GM10248 (cell line): ENCODE results near the gene MEA1.

Experiments
- CTCF ChIA-PET: fragments of 300-600 bp; sonication (Branson Sonifier 250); formaldehyde crosslinking; extraction: SDS; loops from one replicate; lab custom pipeline; 2021; ENCODE audit warnings: antibody characterized with exemption; lab: Yijun Ruan, JAX
- POLR2A ChIA-PET: fragments of 350-650 bp; sonication (Branson Sonifier 250); formaldehyde crosslinking; extraction: SDS; loops from one replicate; lab custom pipeline; 2020; ENCODE audit warnings: antibody characterized with exemption; lab: Yijun Ruan, JAX
- DNase-seq: peaks from one replicate; pipeline ENCODE4 v3.0.0; 2012; ENCODE audit errors: extremely low spot score
- CTCF ChIP-seq: IDR thresholded peaks from 2 replicates; pipeline ENCODE4 v1.5.1; 2012; ENCODE audit warnings: mild to moderate bottlenecking, low read depth; ENCODE audit errors: extremely low read depth, missing control alignments, control extremely low read depth

The MEA1 gene

GRCh38 chr6:42981836-42982235, 31.9 kb downstream of the MEA1 start:
- POLR2A ChIA-PET, result no interaction called here

GRCh38 chr6:42979523-42980177, 34.1 kb downstream of the MEA1 start:
- no peak for DNase-seq
- POLR2A ChIA-PET, result interaction anchor here (0.6 to 1.0 kb wide), 2 partner anchors 27 to 195 kb away, joined by 3 to 4 read pairs; no protein-coding TSS in a partner anchor
- TF ChIP-seq CTCF, result no peak
- CTCF ChIA-PET, result interaction anchor here (1.0 to 1.7 kb wide), 9 partner anchors 8 to 79 kb away, joined by 3 to 5 read pairs (median 4); no protein-coding TSS in a partner anchor

More at GRCh38 chr6:42981836-42982235, 31.9 kb downstream of the MEA1 start:
- no peak for TF ChIP-seq CTCF
- no peak for DNase-seq
- CTCF ChIA-PET, result interaction anchor here (1.4 kb wide), 1 partner anchor 22 kb away, joined by 4 read pairs; no protein-coding TSS in a partner anchor

- peak; percentile 93 for DNase-seq
- ChIA-PET POLR2A (interaction anchor here (0.5 to 1.1 kb wide), 7 partner anchors 26 to 647 kb away, joined by 3 to 6 read pairs (median 5); partner anchors contain the start of genes CNPY3, KLHDC3 and MEA1), CTCF (interaction anchor here (1.1 to 1.7 kb wide), 7 partner anchors 9 to 78 kb away, joined by 3 to 5 read pairs (median 4); no protein-coding TSS in a partner anchor)
Measured at GRCh38 chr6:42978839-42979522, 34.8 kb downstream of the MEA1 start, which contains the start of gene PEX6. PEX6 (minus strand) TSS chr6:42979181; CDS start chr6:42979150, 31 bp downstream.

DNA sequence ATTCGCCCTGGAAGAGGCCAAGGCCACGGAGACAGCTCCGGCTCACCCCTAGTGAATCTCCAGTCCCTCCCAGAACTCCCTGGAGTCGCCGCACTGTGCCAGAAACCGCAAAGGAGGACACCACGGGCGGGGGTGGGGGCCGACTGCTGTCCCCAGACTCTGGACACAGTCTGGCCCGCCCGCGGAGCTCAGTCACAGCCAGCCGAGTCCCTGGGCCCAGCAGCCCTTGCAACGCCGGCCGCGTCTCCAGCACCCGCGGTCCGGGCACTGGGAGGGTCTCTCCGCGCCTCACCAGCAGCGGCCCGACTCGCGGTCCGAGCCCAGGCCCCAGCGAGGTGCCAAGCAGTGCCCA, 35.3 kb downstream of the MEA1 start:
- POLR2A ChIA-PET, result interaction anchor here (0.5 to 1.1 kb wide), 5 partner anchors 34 to 648 kb away, joined by 3 to 6 read pairs (median 5); partner anchors contain the start of genes CNPY3, KLHDC3 and MEA1
- no peak for DNase-seq
- CTCF ChIA-PET, result interaction anchor here (1.1 to 1.7 kb wide), 6 partner anchors 9 to 77 kb away, joined by 4 to 5 read pairs (median 4); no protein-coding TSS in a partner anchor
- TF ChIP-seq CTCF, result no peak

More at GRCh38 chr6:42978839-42979522, 34.8 kb downstream of the MEA1 start, which contains the start of gene PEX6:
- TF ChIP-seq CTCF, result no peak

DNA sequence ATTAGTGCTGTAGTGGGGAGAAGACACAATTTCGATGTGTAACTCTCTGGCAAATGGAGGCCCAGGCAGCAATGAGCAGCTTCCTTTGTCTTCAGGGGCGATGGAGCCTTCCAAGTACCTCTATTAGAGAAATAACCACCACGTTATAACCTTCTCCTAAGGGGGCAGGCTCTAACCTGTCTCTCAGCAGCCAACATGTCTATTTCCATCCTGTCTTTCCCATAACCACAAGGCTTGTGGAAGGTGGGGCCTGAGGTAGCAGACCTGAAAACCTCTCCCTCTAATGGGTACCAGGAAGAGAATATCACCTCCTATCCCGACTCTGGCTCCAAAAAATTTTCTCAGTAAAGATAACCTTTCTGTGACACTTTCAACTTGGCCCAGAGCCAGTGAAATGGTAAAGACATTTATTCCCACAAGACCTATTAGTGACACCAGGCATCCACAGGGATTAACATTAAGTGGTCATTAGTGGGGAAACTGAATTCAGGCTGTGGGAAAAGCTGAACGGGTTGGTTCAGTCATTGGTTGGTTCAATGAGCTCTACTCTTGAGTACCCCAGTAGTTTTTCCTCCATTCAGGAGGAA, 38.7 kb downstream of the MEA1 start:
- DNase-seq, result no peak
- ChIA-PET CTCF (interaction anchor here (1.2 to 1.6 kb wide), 3 partner anchors 9 to 19 kb away, joined by 3 to 4 read pairs (median 4); partner anchors contain the start of gene PPP2R5D), POLR2A (interaction anchor here (0.6 kb wide), 1 partner anchor 9 kb away, joined by 3 read pairs; no protein-coding TSS in a partner anchor)
- TF ChIP-seq CTCF, result no peak
